ENCODE measurements around the gene CTRB2. TPM values are rescaled to one million over a fixed set of nuclear protein-coding genes. Genes with fewer than 3 reads are reported as not detected.

CTRB2 gene
- total RNA-seq, 4 donors from 2014 or later: not detected

- Histone ChIP-seq H3K36me3 (peaks cover 38% of the 10 kb centered on the region), H3K27ac (no peak overlapping the region), H3K27me3 (no peaks in the 10 kb centered on the region), H3K4me1 (peaks cover 34% of the 10 kb centered on the region), H3K9me3 (no peaks in the 10 kb centered on the region), H3K4me3 (no peak overlapping the region)
- TF ChIP-seq EP300 (IDR thresholded peaks at IDR 0.05) (no peak), CTCF (IDR thresholded peaks at IDR 0.05) (no peak), POLR2A (IDR thresholded peaks at IDR 0.05) (no peak), POLR2AphosphoS5 (IDR thresholded peaks at IDR 0.05) (no peak)
- DNase-seq (ENCODE audit: low spot score in 2 of 2): peak in 1 of 2 donors; percentile 67
- 83% methylated on average over 20 of the region's 48 CpGs for WGBS
Observed at GRCh38 chr16:75234856-75235696, 28.1 kb upstream of the CTRB2 start.

- H3K9me3 ChIP-seq: no peaks in the 10 kb centered on the region
- H3K4me1 ChIP-seq: peaks cover 19% of the 10 kb centered on the region
- H3K27ac ChIP-seq: no peak overlapping the region
- H3K4me3 ChIP-seq: no peak overlapping the region
- H3K27me3 ChIP-seq: no peaks in the 10 kb centered on the region
- no peak for DNase-seq (ENCODE audit: low spot score in 2 of 2)
- TF ChIP-seq CTCF (IDR thresholded peaks at IDR 0.05) (no peak), POLR2AphosphoS5 (IDR thresholded peaks at IDR 0.05) (no peak)
- 56% methylated on average over 4 of the region's 7 CpGs for WGBS
- peaks cover 52% of the 10 kb centered on the region for H3K36me3 ChIP-seq
Observed at GRCh38 chr16:75233611-75233938, 26.6 kb upstream of the CTRB2 start.

GRCh38 chr16:75231570-75231969 is 24.6 kb upstream of the CTRB2 start:
- 83% methylated on average over 11 of the region's 11 CpGs for WGBS
- TF ChIP-seq EP300 (IDR thresholded peaks at IDR 0.05) (no peak), POLR2A (IDR thresholded peaks at IDR 0.05) (no peak)
- no peak for DNase-seq (ENCODE audit: low spot score in 2 of 2)
- peaks cover 56% of the 10 kb centered on the region for H3K36me3 ChIP-seq
- H3K27me3 ChIP-seq: no peaks in the 10 kb centered on the region
- H3K4me1 ChIP-seq: peaks cover 11% of the 10 kb centered on the region
- H3K27ac ChIP-seq: no peak overlapping the region
- no peaks in the 10 kb centered on the region for H3K9me3 ChIP-seq
- H3K4me3 ChIP-seq: no peak overlapping the region

- 89% methylated on average over 9 of the region's 9 CpGs for WGBS
- H3K27ac ChIP-seq: no peak overlapping the region
- H3K36me3 ChIP-seq: peaks cover 50% of the 10 kb centered on the region
Observed at GRCh38 chr16:75230471-75231110, 23.6 kb upstream of the CTRB2 start.

More at GRCh38 chr16:75230471-75231110, 23.6 kb upstream of the CTRB2 start:
- no peak overlapping the region for H3K4me3 ChIP-seq
- no peak for DNase-seq (ENCODE audit: low spot score in 2 of 2)
- TF ChIP-seq POLR2AphosphoS5 (IDR thresholded peaks at IDR 0.05): no peak
- TF ChIP-seq EP300 (IDR thresholded peaks at IDR 0.05): no peak
- TF ChIP-seq CTCF (IDR thresholded peaks at IDR 0.05): no peak
- no peak for TF ChIP-seq POLR2A (IDR thresholded peaks at IDR 0.05)
- no peaks in the 10 kb centered on the region for H3K9me3 ChIP-seq
- no peaks in the 10 kb centered on the region for H3K27me3 ChIP-seq
- peaks cover 11% of the 10 kb centered on the region for H3K4me1 ChIP-seq

All from suprapubic skin (tissue), 4 donors.